A204.1 (cell line): ENCODE measurements around the gene PLOD1.
"Not testable (repeated sequence)": the region's sequence is repeated elsewhere in the genome, so short reads cannot be mapped to it uniquely, and the experiment has no call there.

ENCODE experiments used
- FAIRE-seq: peaks from 2 replicates; lab custom pipeline; 2012; peaks lifted over from hg19 to GRCh38; lab: Jason Lieb, UNC

The PLOD1 gene

DNA sequence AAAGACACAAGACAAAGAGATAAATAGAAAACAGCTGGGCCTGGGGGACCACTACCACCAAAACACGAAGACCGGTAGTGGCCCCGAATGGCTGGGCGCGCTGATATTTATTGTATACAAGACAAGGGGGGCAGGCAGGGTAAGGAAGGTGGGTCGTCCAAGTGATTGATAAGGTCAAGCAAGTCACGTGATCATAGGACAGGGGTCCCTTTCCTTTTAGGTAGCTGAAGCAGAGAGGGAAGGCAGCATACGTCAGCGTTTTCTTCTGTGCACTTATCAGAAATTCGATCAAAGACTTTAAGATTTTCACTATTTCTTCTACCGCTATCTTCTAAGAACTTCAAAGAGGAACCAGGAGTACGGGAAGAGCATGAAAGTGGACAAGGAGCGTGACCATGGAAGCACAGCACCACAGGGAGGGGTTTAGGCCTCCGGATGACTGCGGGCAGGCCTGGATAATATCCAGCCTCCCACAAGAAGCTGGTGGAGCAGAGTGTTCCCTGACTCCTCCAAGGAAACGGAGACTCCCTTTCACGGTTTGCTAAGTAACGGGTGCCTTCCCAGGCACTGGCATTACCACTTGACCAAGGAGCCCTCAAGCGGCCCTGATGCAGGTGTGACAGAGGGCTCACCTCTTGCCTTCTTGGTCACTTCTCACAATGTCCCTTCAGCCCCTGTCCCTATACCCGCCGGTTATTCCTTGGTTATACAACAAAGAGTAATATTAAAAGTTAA, 21.9 kb upstream of the PLOD1 start:
- FAIRE-seq, result not testable (repeated sequence)

DNA sequence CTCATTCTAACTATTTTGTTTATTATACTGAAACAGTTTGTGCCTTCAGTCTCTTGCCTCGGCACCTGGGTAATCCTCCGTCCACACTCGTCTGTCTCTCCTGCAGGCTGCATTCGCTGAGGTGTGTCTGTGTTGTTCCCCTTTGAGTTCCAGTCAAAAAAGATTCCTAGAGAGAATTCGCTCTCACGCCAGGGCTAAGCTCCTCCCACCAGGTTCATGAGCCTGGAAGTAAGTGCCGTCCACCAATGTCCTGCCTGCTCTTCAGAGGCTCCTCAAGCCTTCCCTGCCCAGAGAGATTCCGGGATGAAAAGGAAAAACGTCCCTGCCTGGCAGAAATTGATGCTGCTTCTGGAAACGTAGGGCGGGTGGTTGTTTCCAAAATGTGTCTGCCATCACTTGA, 21.2 kb upstream of the PLOD1 start:
- FAIRE-seq, result no peak

DNA sequence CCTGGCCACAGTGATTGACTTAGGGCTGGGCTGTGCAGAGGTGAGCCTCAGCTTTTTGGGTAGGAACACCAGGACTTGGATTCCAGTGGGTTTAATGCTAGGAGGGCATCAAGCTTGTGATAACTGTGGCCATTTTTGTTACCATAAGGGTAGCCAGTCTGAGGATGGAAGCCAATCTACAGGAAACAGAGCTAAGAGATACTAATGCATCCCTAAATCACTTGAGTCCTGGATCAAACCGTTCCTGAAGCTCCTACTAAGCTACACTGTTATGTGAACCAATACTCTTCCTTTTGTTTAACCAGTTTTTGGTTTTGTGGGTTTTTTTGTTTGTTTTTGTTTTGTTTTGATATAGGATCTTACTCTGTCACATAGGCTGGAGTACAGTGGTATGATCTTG, 20.5 kb upstream of the PLOD1 start:
- no peak for FAIRE-seq

DNA sequence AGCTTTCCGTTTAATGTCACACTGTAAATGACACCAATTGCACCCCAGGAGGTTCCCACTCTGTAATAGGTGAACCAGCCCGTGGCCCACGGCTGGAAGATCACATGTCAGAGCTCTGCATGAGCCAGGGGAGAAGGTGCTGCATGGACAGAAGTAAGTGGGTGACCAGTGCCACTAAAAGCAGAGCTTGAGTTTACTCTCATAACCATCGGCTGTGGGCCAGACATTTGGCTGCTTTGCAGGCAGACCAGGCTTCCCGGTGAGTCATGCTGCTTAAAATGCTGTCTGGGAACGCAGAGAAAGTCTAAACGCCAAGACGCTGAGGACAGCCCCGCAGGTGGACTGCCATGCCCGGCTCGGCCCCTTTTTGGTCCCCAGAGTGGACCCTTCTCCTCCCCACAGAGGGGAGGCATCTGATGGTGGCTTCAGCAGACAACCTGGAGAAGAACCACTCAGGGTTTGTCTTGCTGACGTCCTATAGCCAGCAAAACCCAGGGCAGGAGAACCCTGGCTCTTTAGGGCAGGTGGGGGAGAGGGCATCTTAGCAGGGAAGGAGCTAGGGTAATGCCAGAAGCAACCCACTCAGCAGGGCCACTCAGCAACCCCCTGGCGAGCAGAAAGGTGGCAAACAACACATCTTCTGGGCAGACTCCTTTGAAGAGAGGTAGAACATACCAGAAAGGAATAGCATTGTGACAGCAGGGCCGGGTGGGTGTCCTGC, 15.6 kb upstream of the PLOD1 start:
- FAIRE-seq, result no peak

DNA sequence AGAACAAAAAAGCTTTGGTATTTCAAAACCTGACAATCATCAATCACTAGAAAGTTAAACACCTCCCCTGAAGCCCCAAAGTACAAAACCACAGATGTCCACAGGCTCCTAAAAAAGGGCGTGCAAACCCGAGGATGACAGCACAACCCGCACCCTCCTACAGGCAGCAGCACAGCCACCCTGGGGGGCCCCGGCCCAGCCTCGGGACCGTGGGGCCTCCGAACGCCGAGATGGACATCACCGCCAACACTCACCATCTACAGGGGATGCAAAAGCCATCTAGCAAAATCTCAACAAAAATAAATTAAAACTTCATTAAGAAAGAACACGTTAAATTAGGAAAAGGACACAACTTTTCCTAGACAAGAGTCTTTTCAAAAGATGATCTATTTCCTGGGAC, 14.9 kb upstream of the PLOD1 start:
- no peak for FAIRE-seq

DNA sequence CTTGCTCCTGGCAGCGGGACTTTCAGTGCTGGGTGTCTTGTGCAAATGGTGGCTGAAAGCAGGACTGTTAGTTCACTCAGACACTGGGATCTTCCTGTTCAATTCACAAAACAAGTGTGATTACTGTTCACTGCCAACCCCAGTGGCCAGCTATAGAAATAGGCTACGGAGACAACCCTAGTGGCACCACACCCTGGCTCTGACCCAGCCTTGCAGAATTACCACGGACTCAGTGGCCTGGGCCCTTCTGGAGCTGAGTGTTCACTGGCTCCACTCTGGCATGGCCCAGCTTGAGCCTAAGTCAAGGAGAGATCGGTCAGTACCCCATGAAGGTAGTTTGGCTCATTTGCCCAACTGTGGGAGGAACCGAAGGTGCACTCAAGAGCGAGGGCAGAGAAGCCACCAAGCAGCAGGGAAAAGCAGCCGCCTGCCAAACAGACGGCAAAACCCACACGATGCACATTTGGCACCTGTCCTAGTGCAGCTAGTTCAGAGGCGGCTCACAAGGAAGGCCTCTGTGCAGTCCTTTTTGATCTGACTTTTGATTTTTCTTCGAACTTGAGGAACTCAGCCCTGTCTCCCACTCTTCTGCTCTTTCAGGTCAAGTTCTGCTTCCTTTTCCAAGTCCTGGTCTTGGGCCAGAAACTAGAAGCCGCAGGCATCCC, 14.1 kb upstream of the PLOD1 start:
- no peak for FAIRE-seq

DNA sequence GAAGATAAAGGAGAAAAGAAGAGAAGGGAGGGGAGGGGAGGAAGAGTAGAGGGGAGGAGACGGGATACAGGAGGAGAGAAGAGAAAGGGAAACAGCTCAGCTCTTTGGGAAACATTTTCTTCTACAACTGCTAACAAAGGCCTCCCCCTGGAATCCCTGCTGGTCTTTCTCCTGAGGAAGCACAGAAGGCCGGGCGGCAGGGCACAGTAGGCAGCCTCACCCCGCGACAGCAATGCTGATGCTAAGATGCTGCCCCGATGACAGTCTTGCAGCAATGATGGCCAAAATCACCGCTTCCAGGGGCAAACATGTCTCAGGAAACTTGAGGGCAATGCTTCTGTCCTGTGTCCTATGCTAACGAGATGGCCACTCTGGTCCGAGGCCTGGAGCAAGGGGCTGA, 13.5 kb upstream of the PLOD1 start:
- no peak for FAIRE-seq

DNA sequence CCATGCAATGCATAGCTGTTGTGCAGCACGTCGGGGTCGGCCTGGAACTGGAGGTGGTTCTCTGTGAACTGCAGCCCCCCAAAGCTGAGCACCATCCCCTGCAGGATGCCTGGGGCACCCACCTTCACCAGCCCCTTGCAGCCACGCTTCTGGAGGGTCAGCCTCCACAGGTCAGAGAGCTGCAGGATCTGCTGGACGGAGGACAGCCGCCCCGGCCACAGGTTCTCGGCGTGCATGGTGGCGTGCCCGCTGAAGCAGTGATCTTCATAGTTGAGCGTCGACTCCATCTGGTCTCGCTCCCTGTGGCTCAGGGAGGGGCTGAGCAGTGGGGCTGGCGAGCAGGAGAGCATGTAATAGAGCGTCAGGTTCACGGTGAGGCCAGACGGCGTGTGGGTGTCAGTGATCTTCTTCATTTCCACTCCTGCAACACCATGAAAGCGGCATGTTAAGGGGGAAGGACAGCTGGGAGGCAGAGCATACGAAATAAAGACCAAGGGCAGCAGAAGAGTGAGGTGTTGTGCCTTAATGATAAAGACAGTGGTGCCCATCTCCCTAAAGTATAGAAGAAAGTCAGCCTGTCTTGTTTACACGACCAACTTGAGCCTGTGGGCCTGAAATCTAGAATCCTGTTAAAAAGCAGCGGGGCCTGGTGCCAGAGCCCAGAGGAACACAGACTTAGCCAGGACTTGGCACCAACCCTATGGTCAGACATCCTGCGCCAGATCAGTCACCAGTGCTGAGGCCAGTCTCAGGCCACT, 11.3 kb upstream of the PLOD1 start:
- FAIRE-seq, result no peak

DNA sequence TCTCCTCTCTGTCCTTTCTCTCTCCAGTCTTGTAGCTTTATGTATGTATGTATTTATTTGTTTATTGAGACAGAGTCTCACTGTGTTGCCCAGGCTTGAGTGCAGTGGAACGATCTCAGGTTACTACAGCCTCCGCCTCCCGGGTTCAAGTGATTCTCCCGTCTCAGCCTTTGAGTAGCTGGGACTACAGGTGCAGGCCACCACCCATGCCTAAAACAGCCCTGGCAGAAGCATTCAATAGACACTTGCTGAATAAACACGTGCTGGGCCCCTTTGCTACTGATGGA, 10.7 kb upstream of the PLOD1 start:
- no peak for FAIRE-seq

DNA sequence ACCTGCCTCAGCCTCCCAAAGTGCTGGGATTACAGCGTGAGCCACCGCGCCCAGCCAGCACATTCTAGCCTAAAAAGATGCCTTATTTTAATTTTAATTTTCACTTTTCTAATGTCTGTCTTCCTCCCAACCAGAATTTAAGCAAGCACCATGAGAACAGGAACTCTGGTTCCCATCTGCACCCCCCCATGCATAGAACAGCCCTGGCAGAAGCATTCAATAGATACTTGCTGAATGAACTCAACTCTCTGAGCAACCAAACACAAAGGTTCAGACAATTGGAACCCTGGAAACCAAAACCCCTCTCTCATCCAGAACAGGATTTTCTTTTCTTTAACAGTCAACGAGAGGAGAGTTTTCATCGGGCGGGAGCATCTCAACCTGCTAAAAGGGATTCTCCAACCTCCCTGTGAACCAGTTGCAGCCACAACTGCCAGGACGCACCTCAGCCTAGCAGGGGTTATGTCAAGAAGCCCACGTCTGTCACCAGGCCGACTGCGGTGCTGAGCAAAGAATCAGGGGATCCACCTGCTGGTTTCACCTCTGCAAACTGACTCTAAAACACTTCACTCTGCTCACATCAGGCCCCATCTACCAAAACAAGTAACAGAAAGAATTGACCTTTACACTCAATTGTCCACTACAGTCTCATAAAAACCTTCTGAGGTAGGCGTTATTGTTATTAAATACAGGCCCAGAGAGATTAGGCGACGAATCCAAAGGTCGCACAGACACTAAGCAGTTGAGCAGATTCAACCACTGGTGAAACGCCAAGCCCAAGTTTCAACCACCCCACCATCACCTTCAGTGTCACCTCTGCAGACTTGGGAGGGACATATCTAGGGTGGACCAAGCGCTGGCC, 10.0 kb upstream of the PLOD1 start:
- FAIRE-seq, result no peak

DNA sequence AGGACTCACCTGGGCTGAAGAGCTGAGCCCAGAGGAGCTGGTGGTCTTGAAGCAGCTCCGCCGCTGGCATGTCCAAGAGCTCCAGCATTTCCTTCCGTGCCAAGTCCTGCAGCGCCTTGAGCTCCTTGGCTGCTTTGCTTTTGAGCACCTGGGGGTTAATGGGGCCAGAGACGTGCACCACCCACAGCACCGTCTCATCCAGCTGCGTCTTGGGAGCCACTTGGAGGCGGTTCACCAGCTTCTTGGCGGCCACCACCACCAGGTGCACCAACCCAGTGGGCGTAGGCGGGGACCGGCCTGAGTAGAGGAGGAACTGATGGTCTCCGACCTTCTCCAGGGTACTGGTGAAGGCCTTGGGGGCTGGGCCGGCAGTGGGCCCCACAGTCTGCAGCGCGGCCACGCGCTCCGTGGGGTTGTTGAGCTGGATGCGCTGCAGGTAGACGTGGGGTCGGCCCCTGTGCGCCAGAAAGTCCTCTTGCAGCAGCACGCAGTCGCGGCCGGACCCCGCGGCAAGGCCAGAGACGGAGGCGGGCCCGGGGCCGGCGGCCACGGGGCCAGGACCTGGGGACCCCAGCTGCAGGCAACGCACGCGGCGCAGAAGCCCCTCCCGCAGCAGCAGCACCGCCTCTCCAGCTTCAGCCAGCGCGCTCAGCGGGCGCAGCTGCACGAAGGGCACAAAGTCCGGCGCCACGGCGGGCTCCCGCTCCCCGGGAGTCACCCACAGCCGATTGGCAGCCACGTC, 9.2 kb upstream of the PLOD1 start:
- FAIRE-seq, result not testable (repeated sequence)

DNA sequence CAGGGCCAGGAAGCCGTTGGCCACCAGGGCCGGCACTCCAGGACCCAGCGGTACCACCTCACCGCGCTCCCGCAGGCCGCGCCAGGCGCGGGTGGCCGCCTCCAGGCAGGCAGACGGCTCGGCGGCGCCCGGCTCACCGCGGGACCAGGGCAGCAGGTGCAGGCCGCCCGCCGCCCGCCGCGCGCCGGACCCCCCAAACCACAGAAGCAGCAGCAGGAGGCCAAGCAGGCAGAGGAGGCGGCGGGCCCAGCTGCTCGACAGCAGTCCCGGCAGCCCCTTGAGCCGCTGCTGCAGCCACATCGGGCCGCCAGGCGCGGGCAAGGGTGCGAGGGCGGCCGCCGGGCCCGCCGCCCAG, 8.6 kb upstream of the PLOD1 start:
- no peak for FAIRE-seq

DNA sequence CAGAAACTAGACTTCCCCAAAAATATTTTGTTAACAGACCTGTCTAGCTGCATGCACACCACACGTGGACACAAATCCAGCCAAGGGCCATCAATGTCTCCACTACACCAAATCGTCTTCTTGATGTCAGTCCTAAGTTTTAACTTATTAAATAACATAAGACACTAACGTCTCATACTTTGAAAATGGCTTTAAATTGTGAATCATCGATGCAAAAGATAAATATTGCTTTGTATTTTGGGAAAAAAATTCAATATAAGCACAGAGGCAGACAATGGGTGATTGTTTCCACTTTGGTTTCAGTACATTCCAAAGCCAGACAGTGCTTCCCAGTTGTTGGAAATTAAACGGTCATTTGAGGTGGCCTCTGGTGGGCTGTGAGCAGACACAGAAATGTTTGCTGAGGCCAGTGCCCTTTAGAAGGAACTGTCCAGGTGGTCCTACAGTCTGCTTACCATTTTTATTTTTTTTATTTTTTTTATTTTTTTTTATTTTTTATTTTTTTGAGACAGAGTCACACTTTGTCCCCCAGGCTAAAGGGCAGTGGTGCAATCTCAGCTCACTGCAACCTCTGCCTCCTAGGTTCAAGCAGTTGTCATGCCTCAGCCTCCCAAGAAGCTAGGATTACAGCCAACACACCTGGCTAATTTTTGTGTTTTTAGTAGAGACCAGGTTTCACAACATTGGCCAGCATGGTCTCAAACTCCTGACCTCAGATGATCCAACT, 6.5 kb upstream of the PLOD1 start:
- no peak for FAIRE-seq

DNA sequence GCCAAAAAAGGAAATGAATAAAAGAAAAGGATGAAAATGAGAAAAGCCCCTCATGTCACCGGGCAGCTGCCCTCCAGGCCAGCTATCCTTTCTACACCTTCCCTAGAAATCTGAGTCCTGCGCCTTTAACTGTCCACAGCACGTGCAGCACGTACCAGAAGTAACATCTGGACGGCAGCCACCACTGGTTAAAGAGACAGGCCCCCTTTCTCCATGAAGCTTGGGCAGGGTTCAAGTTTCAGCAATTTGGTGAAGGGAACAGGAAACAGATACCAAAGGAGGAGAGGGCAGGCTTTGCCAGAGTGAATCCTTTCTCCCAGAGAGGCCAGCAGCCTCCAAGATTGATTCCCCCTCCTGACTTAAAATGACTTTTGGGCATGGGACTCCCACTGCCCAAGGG, 4.7 kb upstream of the PLOD1 start:
- no peak for FAIRE-seq

DNA sequence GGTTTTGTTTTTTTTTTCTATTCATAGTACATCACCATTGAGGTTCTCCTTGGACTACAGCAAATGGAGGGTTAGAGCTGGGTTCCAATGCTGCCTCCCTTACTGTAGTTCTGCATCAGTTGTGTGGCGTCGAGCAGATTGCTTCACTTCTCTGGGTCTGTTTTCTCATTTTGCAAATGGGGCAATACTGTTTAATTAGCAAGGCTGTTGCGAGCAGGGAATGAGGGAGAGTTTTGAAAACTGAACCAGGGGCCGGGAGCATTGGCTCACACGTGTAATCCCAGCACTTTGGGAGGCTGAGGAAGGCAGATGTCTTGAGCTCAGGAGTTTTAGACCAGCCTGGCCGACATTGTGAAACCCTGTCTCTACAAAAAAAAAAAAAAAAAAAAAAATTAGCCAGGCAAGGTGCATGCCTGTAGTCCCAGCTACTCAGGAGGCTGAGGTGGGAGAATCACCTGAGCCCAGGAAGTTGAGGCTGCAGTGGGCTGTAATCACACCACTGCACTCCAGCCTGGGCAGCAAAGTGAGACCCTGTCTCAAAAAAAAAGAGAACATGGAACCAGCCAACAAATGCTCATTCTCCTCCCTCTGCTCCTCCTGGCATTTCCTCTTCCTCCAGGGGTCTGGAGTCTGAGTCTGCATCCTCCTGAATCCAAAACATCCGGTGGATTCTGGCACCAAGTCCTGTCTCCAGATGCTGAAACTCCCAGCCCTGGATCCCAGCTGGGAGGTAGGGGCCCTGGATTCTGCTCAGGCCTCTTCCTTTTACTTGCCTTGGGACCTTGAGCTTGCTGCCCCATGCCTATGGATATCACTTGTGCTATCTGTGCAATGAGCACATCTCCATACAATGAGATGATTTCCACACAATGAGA, 3.7 kb upstream of the PLOD1 start:
- no peak for FAIRE-seq

DNA sequence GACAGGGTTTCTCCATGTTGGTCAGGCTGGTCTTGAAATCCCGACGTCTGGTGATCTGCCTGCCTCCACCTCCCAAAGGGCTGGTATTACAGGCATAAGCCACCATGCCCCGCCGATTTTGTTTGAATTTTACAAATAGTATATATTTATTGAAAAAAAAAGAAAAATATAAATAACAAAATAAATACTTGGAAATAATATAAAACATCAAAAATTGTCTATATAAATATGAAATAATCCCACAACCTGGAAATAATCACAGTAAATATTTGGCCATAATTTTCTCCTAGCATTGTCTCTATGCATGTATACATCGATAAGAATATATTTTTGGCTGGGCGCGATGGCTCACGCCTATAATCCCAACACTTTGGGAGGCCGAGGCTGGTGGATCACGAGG, 2.7 kb upstream of the PLOD1 start:
- no peak for FAIRE-seq

DNA sequence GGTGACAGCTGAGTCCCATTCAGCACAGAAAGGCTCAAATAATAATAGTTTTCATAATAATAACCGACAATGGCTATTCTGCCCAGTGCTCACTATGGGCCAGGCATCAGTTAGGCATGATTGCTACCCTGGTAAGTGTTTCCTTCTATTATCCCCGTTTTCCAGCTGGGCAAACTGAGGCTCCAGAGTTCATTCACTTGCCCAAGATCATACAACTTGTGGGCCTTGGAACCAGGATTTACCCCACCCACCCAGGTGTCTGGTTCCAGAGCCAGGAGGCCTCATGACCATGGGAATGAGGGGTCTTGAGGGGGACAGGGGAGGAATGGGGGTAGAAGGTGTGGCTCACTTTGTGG, 518 bp downstream of the PLOD1 start:
- no peak for FAIRE-seq

DNA sequence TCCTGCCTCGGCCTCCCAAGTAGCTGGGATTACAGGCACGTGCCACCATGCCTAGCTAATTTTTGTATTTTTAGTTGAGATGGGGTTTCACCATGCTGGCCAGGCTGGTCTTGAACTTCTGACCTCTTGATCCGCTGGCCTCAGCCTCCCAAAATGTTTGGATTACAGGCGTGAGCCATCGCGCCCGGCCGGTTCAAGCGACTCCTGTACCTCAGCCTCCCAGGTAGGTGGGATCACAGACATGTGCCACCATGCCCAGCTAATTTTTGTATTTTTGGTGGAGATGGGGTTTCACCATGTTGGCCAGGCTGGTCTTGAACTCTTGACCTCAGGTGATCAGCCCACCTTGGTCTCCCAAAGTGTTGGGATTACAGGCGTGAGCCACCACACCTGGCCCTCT, 1.2 kb downstream of the PLOD1 start:
- FAIRE-seq, result not testable (repeated sequence)

DNA sequence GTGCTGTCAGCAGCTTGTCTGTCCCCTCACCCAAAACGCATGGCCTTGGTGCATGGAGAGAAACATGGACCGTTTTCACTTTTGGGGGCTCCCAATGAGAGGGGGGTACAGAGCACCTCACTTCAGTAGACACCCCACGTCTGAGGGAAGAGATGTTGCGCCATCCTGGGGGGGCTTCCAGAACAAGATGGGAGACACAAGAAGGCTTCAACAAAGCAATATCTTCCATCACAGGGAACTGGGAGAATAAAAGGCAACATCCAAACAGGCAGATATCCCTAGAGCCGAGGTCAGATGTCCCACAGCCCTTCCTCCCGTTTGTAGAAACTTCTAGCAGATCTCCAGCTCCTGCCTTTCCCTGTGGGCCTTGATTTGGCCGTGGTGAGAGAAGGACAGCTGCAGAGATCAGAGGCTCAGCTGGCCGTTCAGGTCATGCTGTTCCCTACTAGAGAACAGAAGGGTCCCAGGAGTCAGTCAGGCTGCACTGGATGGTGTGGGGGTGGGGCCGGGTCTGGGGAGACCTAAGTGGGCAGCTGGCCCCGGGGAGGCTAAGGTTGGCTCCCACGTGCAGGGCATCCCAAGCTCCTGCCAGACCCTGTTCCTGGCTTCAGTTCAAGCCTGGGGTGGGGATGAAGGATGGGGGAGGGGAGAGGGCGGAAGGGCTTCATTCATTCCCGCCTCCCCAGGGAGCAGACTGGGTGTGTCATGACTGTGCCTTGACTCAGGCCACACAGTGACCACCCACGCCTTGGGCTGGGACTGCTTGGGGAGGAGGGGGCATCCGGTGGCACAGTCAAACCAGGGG, 4.4 kb downstream of the PLOD1 start:
- no peak for FAIRE-seq
